Measurements from ENCODE around the gene STMN3. TPM values are rescaled to one million over a fixed set of nuclear protein-coding genes. Genes with fewer than 3 reads are reported as not detected.

The STMN3 gene
- total and polyA plus RNA-seq, 2 of the 8 experiments (the other 6 are each of a cell fraction or from before 2014, with no cell fraction given) = 51.5 to 63.1 TPM

DNA sequence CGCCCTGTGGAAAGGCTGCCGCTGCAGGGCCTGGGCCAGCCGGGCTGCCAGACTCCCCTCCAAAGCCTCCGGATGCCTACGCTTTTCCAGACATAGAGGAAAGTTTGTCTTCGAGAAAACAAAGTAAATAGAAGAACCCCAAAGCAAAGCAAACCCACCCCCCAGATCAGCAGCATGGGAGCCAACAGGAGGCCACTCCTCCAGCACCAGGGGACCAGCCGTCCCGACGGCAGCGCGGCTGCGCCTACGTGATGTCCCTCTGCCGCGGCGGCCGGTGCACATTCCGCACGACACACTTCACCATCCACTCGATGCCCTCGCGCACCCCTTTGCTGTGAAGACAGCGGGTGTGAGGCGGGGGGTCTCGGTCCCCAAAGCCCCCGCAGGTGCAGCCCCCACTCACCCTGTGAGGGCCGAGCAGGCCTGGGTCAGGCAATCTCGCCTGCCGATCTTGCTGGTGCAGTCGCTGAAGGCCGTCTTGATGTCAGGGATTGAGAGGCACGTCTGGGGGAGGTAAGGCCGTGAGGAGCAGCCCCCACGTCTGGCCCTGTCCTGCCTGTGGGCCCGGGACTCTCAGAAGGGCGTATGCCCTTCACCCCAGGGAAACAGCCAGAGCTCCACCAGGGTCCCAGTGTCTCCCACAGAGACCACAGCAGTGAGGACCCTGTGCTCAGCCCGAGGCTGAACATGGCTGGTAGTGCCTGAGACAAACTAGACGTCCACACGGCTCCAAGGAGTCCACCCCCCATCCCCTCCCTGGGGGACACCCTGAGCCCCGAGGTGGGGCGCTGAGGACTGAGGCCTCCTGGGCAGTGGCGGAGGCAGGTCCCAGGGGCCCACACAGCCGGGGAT lies 47.2 kb upstream of the STMN3 start (continued):
- TF ChIP-seq TAF1 (IDR thresholded peaks at IDR 0.05; ENCODE audit: low read depth, low read length) (no peak), FOSL1 (IDR thresholded peaks at IDR 0.05; ENCODE audit: insufficient read depth, low read depth, low read length) (no peak), JUND (IDR thresholded peaks at IDR 0.05; ENCODE audit: low read length) (no peak), GABPA (IDR thresholded peaks at IDR 0.05; ENCODE audit: borderline replicate concordance, insufficient read depth, low read length) (no peak), NANOG (IDR thresholded peaks at IDR 0.05; ENCODE audit: insufficient read depth, low read depth, low read length, poor library complexity, severe bottlenecking) (no peak)
- TF ChIP-seq, protein P1, sequence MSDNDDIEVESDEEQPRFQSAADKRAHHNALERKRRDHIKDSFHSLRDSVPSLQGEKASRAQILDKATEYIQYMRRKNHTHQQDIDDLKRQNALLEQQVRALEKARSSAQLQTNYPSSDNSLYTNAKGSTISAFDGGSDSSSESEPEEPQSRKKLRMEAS (IDR thresholded peaks at IDR 0.05) = no peak

Measured in H1 (cell line).